HTR-8/SVneo (cell line): ENCODE data around the gene SLC35A5.

Experiments
- DNase-seq: peaks from one replicate; pipeline ENCODE4 v3.0.0; 2011; ENCODE audit warnings: low spot score, mixed read lengths; ENCODE audit not compliant: insufficient read length
- FAIRE-seq: peaks from 2 replicates; lab custom pipeline; 2011; peaks lifted over from hg19 to GRCh38; lab: Jason Lieb, UNC

The SLC35A5 gene

GRCh38 chr3:112617285-112617684 is 55.4 kb downstream of the SLC35A5 start:
- DNase-seq (no peak), FAIRE-seq (no peak)

- no peak for FAIRE-seq
- no peak for DNase-seq
Observed at GRCh38 chr3:112619295-112619694, 57.5 kb downstream of the SLC35A5 start.

DNA sequence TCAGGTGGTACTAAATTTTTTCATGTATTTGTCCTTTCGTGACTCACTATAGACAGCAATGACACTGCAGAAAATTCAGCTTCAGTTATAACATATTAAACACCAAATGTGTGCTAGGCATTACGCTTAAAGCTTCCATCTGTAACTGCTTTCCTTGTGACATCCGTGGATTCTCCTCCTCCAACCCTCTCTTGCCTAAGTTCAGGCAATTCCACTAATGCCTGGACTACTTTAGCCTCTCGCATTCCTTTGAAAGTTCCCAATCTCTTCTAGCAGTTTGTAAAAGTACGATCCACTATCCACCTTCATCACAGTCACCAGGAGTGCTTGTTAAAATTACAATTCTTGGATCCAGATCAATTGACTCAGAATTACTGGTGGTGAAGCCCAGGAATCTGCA is 61.4 kb downstream of the SLC35A5 start:
- FAIRE-seq = no peak
- DNase-seq = no peak

- DNase-seq = no peak
- no peak for FAIRE-seq
Observed at GRCh38 chr3:112623717-112624116, 61.9 kb downstream of the SLC35A5 start.

- DNase-seq (no peak), FAIRE-seq (no peak)
Observed at GRCh38 chr3:112627419-112627818, 65.6 kb downstream of the SLC35A5 start.

DNA sequence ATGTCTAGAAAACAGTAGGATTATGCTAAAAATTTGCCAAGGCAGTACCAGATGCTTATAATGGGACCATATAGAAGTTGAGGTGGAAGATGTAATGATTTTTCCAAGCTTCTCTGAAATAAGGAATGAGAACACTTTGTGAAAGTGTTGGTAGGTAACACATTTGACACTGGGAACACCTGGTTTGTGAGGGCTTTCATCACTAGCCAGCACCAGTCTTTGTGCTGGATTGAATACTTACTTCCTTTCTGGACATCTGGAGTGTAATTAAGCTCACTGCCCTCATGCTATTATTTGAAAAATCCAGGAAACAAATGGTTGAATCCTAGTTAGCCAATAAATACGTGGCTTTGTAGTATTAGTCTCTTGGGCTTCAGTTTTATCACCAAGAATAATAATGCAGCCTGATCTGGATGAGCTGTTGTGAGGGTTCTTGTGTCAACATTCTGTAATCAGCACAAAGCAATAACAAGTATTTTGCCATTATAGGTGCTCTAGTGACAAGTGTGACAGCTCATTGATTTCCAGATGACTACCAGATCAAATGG is 66.1 kb downstream of the SLC35A5 start:
- no peak for DNase-seq

DNA sequence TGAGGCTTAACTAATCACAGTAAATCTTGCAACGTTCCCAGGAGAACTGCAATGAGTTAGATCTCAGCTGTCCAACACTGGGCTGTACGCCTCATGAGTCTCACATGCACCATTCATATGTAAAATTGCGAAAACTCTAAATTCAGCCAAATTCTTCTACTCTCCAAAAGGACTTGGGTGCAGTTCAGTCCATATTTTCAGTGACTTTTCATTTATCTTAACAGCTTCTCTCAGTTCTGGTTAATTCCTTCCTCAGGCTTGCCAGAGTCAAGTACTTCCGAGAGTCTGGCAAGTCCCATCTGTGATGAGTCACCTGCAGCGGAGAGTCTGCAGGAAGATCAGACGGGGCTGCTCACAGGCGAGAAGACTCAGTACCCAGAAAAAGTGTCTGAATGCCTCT is 67.6 kb downstream of the SLC35A5 start:
- DNase-seq (peak; percentile 37), FAIRE-seq (peak; percentile 67)

More for the DNA sequence above, 66.1 kb downstream of the SLC35A5 start:
- FAIRE-seq = no peak

GRCh38 chr3:112631257-112631656 is 69.4 kb downstream of the SLC35A5 start:
- FAIRE-seq (no peak), DNase-seq (no peak)

DNA sequence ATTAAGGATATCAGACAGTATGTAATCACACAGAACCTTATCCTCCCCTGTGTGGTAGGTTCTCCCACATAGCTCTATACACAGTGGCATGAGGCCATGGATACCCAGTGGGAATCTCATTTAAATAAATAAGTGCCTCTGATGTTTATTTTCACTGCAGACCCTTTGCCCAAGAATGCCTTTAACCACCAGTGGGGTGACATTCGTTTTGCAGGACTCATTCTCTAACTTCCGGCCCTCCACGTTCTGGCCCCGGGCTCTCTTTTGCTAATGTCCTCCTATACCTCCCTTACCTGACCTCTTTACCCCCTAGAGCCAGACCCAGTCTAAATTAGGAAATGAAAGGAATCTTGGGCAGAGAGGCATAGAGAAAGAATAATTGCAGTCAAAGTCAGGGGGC is 70.8 kb downstream of the SLC35A5 start:
- no peak for FAIRE-seq
- no peak for DNase-seq

DNA sequence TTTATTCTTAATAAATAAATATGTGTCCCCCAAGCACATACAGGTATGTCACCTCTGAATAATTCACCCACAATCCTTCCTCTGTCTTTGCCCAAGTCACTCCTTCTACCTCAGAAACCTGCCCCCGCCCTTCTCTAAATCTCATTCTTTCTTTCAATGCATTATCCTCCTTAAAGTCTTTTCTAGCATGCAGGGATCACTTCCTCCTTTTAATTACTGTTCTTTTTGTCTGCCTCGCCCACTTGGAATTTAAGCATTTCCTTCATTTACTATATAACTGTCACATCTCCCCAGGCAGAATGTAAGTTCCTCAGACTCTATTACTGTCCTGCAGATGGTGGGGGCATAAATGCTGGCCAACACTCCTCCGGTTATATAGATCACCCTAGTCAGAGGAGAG is 71.3 kb downstream of the SLC35A5 start:
- FAIRE-seq = no peak
- no peak for DNase-seq

DNA sequence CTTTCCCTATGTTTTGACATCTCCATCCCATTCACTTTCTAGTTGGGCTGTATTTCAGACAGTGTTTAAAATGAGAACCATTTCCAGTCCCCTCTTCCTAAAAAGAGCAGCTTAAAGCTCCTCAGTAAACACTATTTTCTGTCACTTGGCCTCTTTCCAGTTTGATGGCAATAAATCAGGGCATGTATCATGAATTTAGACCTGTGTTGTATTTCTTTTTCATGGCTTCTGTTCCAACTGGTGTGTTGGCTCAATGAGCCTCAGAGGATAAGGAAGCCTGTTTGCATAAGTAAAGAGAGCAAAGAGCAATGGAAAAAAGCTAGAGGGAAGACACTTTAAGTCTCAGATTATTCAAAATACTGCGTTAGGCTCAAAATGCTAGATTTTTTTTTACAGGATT is 71.9 kb downstream of the SLC35A5 start:
- no peak for FAIRE-seq
- no peak for DNase-seq

- FAIRE-seq = no peak
Observed at GRCh38 chr3:112634786-112635541, 73.1 kb downstream of the SLC35A5 start.

More at GRCh38 chr3:112634786-112635541, 73.1 kb downstream of the SLC35A5 start:
- no peak for DNase-seq
